ENCODE measurements around the gene TRPV6. TPM values are rescaled to one million over a fixed set of nuclear protein-coding genes. Genes with fewer than 3 reads are reported as not detected.

TRPV6 gene
- total and polyA plus RNA-seq, 4 donors: 0.32 to 1.5 (median 0.36) TPM; not detected in 1

DNA sequence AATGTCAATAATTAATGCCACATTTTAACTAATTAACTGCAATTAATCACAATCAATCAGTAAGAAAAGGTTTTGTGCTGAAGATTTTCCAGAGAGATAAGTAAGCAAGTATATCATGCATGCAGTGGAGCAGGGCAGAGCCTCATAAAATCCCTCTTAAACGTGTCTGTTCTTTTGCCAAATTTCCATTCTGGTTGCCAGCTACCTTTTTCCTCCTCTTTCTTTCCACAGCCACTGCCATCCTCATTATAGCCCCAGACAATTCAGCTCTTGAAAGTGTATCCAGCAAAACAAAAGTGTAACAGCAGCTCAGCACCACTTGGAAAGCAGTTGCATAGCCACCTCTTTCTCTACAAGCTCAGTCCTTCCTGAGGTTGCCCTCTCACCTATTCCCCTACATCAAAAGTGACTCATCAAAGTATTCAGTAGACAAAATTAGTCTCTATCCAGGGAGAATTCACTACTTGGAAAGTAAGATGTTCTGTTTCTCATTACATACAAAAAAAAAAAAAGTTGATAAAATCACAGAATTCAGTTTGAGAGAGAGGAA, 57.5 kb downstream of the TRPV6 start:
- no peak overlapping the region for H3K4me3 ChIP-seq (ENCODE audit: low read depth in 1 of 3, low read length in 3 of 3)
- H3K4me1 ChIP-seq (ENCODE audit: control insufficient read depth in 4 of 4, insufficient read depth in 4 of 4, low read length in 3 of 4): no peaks in the 10 kb centered on the region
- WGBS: 54% methylated on average over 1 of the region's 1 CpG
- H3K9ac ChIP-seq (ENCODE audit: low read depth in 1 of 2, low read length in 2 of 2): no peak overlapping the region
- TF ChIP-seq TAF1 (conservative IDR thresholded peaks at IDR 0.05) (no peak), HNF4A (conservative IDR thresholded peaks at IDR 0.05) (no peak), NR2F2 (IDR thresholded peaks at IDR 0.05) (no peak)
- TF ChIP-seq, protein P1, sequence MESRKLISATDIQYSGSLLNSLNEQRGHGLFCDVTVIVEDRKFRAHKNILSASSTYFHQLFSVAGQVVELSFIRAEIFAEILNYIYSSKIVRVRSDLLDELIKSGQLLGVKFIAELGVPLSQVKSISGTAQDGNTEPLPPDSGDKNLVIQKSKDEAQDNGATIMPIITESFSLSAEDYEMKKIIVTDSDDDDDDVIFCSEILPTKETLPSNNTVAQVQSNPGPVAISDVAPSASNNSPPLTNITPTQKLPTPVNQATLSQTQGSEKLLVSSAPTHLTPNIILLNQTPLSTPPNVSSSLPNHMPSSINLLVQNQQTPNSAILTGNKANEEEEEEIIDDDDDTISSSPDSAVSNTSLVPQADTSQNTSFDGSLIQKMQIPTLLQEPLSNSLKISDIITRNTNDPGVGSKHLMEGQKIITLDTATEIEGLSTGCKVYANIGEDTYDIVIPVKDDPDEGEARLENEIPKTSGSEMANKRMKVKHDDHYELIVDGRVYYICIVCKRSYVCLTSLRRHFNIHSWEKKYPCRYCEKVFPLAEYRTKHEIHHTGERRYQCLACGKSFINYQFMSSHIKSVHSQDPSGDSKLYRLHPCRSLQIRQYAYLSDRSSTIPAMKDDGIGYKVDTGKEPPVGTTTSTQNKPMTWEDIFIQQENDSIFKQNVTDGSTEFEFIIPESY (IDR thresholded peaks at IDR 0.05): no peak
- DNase-seq (ENCODE audit: low spot score): no peak
- peaks cover 0 to 7% (median 0%) of the 10 kb centered on the region in 4 donors for H3K27me3 ChIP-seq (ENCODE audit: control insufficient read depth in 4 of 4, insufficient read depth in 4 of 4, low read length in 3 of 4)
- H3K27ac ChIP-seq (ENCODE audit: low read depth in 1 of 2, low read length in 2 of 2): no peak overlapping the region
- H3K9me3 ChIP-seq (ENCODE audit: control insufficient read depth in 4 of 4, low read length in 3 of 4): no peaks in the 10 kb centered on the region
- H3K36me3 ChIP-seq (ENCODE audit: control insufficient read depth in 4 of 4, insufficient read depth in 3 of 4, low read depth in 1 of 4, low read length in 3 of 4): no peaks in the 10 kb centered on the region

DNA sequence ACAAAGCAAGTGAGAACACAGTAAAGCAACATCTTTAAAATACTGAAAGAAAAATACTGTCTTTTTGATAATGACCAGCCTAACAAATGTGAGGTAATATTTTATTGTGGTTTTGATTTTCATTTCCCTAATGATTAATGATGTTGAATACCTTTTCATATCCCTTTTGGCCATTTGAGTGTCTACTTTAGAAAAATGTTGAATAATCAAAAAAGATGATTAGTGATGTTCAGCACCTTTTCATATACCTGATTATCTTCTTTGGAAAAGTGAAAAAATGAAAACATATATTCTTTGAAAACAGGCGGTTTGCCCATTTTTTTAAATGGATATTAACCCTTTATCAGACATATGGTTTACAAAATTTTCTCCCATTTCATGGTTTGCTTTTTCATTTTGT, 62.8 kb downstream of the TRPV6 start:
- peaks cover 0 to 7% (median 2%) of the 10 kb centered on the region in 4 donors for H3K27me3 ChIP-seq (ENCODE audit: control insufficient read depth in 4 of 4, insufficient read depth in 4 of 4, low read length in 3 of 4)
- no peaks in the 10 kb centered on the region for H3K9me3 ChIP-seq (ENCODE audit: control insufficient read depth in 4 of 4, low read length in 3 of 4)
- H3K4me3 ChIP-seq (ENCODE audit: low read depth in 1 of 3, low read length in 3 of 3): no peak overlapping the region
- 2% methylated on average over 1 of the region's 1 CpG for WGBS
- TF ChIP-seq GABPA (IDR thresholded peaks at IDR 0.05 in 1 of 2, conservative IDR thresholded peaks at IDR 0.05 in 1 of 2) (no peak), ATF3 (IDR thresholded peaks at IDR 0.05) (no peak), FOXA2 (IDR thresholded peaks at IDR 0.05) (no peak), TAF1 (conservative IDR thresholded peaks at IDR 0.05) (no peak), RAD21 (IDR thresholded peaks at IDR 0.05) (no peak)
- TF ChIP-seq, protein P2, sequence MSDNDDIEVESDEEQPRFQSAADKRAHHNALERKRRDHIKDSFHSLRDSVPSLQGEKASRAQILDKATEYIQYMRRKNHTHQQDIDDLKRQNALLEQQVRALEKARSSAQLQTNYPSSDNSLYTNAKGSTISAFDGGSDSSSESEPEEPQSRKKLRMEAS (IDR thresholded peaks at IDR 0.05): no peak
- DNase-seq (ENCODE audit: low spot score): no peak
- no peaks in the 10 kb centered on the region for H3K4me1 ChIP-seq (ENCODE audit: control insufficient read depth in 4 of 4, insufficient read depth in 4 of 4, low read length in 3 of 4)
- H3K27ac ChIP-seq (ENCODE audit: low read depth in 1 of 2, low read length in 2 of 2): no peak overlapping the region
- no peak overlapping the region for H3K9ac ChIP-seq (ENCODE audit: low read depth in 1 of 2, low read length in 2 of 2)
- H3K36me3 ChIP-seq (ENCODE audit: control insufficient read depth in 4 of 4, insufficient read depth in 3 of 4, low read depth in 1 of 4, low read length in 3 of 4): no peaks in the 10 kb centered on the region

Other genes starting within 250 kb of the TRPV6 start
- not detected for gene PRSS1, start 136.3 kb downstream of the TRPV6 start, total RNA-seq
- not detected for gene PRSS1, start 136.3 kb downstream of the TRPV6 start, polyA plus RNA-seq
- gene PRSS2, start 114.8 kb downstream of the TRPV6 start, total RNA-seq: not detected
- under 1 TPM in 1 of 2 donors, not detected in 1; 0.21 TPM for gene PRSS2, start 114.8 kb downstream of the TRPV6 start, polyA plus RNA-seq
- 1 to 10 TPM; 1.2 to 2.1 TPM for gene EPHB6, start 30.7 kb downstream of the TRPV6 start, total RNA-seq
- 1 to 10 TPM; 1.9 to 4.3 TPM for gene EPHB6, start 30.7 kb downstream of the TRPV6 start, polyA plus RNA-seq
- under 1 TPM; under 0.01 to 0.23 TPM for gene TRPV5, start 48.0 kb upstream of the TRPV6 start, total RNA-seq
- not detected for gene TRPV5, start 48.0 kb upstream of the TRPV6 start, polyA plus RNA-seq
- gene LLCFC1, start 53.7 kb upstream of the TRPV6 start, total RNA-seq: not detected
- not detected for gene LLCFC1, start 53.7 kb upstream of the TRPV6 start, polyA plus RNA-seq
- 10 to 100 TPM in 1 of 2 donors, under 1 TPM in 1; 0.42 to 81.0 TPM for gene KEL, start 76.6 kb upstream of the TRPV6 start, total RNA-seq
- gene KEL, start 76.6 kb upstream of the TRPV6 start, polyA plus RNA-seq: under 1 TPM; 0.18 to 0.31 TPM
- under 1 TPM in 1 of 2 donors, not detected in 1; 0.08 TPM for gene OR9A2, start 141.4 kb upstream of the TRPV6 start, total RNA-seq
- gene OR9A2, start 141.4 kb upstream of the TRPV6 start, polyA plus RNA-seq: not detected
- gene OR6V1, start 166.6 kb upstream of the TRPV6 start, total RNA-seq: not detected
- not detected for gene OR6V1, start 166.6 kb upstream of the TRPV6 start, polyA plus RNA-seq
- gene PIP, start 246.3 kb upstream of the TRPV6 start, total RNA-seq: not detected
- gene PIP, start 246.3 kb upstream of the TRPV6 start, polyA plus RNA-seq: not detected

Measured in liver (tissue), 9 donors.